NK-92 (cell line): ENCODE data around the gene FXYD4.
"Not testable (repeated sequence)": the region's sequence is repeated elsewhere in the genome, so short reads cannot be mapped to it uniquely, and the experiment has no call there.

Source experiments
- DNase-seq: peaks from one replicate; lab custom pipeline; 2025; ENCODE audit not compliant: unreplicated experiment; lab: John Stamatoyannopoulos, UW

Gene FXYD4

DNA sequence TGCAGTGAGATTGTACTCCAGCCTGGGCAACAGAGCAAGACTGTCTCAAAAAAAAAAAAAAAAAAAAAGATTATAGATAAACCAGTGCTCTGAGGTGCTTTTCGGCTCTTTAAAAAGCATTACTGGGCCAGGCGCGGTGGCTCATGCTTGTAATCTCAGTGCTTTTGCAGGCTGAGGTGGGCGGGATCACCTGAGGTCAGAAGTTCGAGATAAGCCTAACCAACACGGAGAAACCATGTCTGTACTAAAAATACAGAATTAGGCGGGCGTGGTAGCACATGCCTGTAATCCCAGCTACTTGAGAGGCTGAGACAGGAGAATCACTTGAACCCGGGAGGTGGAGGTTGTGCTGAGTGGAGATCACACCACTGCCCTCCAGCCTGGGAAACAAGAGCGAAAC lies 44.1 kb downstream of the FXYD4 start:
- no peak for DNase-seq

DNA sequence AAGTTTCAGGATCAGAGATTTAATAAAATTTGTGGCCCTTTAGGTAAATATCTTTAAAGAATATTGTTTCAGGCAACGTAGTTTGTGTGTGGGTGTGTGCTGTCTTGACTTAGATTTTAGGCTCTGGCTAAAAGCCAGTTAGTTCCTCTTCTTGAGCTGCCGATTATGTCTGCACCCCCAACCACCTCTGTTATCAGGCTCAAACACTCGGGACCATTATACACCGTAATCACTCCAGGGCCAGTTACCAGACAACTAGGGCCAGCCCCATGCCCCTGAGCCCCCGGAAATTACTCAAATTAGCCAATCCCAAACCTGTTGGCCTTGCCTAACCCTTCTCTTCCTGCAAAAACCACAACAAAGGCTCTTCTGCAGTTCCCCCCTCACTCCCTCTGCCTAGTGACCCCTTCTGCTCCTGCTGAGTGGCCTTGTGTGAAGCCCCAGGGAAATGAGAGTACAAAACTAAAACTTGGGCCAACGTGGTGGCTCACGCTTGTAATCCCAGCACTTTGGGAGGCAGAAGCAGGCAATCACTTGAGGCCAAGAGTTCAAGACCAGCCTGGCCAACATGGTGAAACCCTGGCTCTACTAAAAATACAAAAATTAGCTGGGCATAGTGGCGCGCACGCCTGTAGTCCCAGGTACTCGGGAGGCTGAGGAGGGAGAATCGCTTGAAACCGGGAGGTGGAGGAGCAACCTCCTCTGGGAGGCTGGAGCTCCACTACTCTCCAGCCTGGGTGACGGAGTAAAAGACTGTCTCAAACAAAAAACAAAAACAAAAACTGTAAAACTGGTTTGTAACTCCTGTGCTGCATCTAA lies 46.7 kb downstream of the FXYD4 start:
- DNase-seq: no peak

DNA sequence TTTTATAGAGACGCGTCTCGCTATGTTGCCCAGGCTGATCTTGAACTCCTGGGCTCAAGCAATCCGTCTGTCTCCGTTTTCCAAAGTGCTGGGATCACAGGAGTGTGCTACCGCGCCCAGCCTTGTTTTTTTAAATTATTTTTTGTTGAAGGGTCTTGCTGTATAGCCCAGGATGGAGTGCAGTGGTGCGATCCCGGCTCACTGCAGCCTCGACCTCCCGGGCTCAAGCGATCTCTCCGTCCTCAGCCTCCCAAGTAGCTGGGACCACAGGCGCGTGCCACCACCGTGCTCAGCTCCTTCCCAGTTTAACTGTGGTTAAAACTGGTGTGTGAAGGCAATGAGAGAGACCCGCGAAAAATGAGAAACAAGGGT lies 48.5 kb downstream of the FXYD4 start:
- no peak for DNase-seq

DNA sequence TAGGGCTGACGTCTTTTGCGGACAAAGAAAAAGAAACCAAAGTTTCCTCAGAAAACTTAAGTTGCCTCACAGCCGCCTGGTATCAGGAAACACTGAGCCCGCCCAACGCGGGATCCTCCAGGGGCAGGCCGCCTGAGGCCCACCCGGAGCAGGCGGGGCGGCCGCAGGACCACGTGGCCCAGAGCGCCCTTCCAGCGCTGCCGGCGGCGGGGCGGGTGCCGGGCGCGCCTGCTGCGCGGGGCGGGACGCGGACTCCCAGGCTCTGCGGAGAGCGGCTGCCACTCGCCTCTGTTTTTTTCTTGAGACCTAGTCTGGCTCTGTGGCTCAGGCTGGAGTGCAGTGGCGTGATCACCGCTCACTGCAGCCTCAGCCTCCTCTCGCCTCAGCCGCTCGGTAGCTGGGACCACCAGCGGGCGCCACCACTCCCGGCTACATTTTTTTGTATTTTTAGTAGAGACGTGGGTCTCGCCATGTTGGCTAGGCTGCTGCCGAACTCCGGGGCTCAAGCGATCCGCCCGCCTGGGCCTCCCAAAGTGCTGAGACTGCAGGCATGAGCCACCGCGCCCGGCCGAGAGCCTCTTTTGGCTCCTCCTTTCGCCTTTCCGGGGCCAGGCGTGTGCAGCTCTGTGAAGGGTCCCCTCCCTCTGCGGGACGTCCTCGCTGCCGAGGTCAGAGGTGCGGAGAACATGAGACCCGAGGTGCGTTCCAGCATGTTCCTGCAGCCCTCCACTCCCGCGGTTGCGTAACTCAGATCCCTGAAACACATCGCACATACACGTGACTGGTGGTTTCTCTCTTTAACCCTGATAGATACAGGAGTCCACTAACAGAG lies 49.1 kb downstream of the FXYD4 start:
- DNase-seq: peak; percentile 9

DNA sequence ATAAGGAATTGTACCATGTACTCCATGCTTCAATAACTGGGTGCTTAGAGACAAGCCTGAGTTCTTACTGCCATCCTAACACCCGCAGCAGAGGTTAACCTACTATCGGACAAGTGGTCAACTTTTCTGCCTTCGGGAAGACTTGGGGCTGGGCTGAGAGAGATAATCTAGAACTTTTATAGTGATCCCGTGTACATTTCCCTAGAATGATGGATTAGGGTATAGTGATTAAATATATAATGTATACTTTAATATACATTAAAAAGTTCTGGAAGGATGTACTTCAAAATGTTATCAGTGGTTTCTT lies 49.7 kb downstream of the FXYD4 start:
- DNase-seq: no peak

DNA sequence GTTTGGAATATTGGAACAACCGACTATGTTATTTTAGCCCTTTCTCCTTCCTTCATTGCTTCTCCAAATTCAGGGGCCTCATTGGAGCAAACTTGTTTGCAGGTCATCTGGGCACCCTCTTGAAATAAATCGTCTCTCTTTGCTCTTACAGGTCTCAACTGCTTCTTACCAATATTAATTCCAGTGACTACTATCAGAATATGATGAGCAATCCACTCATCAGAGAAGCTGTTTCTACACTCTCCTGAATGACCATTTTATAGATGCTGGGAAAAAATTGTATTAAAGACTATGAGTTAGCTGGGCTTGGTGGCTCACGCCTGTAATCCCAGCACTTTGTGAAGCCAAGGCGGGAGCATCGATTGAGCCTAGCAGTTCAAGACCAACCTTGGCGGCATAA lies 50.1 kb downstream of the FXYD4 start:
- DNase-seq: no peak

DNA sequence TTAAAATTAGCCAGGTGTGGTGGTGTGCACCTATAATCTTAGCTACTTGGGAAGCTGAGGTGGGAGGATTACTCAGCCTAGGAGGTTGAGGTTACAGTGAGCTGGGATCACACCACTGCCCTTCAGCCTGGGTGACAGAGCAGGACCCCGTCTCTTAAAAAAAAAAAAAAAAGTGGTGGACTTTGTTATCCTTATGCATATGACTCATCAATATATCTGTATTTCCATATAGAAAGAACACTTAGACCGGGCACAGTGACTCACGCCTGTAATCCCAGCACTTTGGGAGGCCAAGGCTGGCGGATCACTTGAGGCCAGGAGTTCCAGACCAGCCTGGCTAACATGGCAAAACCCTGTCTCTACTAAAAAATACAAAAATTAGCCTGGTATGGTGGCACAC lies 50.5 kb downstream of the FXYD4 start:
- DNase-seq: not testable (repeated sequence)

DNA sequence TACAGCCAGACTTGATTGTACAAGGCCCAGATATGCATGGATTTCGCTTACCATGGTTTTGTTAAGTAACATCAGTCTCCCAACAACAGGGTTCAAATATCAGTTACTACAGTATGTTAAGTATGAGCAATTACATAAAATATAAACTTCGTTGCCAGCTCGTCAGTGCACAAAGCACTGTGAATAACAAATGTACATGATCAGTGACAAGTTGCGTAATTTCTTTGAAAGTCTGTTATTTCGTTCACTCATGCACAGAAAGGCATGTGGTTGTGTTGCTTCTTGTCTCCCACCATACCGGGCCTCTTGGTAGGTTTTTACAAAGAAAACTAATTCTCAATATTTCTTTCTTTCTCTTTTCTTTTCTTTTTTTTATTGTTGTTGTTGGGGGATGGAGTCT lies 53.0 kb downstream of the FXYD4 start:
- no peak for DNase-seq
